Activated naive CD4-positive, alpha-beta T cell treated with anti-CD3 and anti-CD28 coated beads, Interleukin-2, amount 50 U/mL, for 16 hours (primary cell): ENCODE data around the gene FRMD6.

Experiments
- DNase-seq: peaks from one replicate; pipeline ENCODE4 v3.0.0-alpha.2; 2020

The FRMD6 gene

GRCh38 chr14:51674294-51675002, 22.7 kb downstream of the FRMD6 start:
- no peak for DNase-seq

GRCh38 chr14:51676549-51676948, 24.8 kb downstream of the FRMD6 start:
- no peak for DNase-seq

- no peak for DNase-seq
Measured at GRCh38 chr14:51677266-51677665, 25.6 kb downstream of the FRMD6 start.

GRCh38 chr14:51677738-51678137, 26.0 kb downstream of the FRMD6 start:
- no peak for DNase-seq

GRCh38 chr14:51680031-51680430, 28.3 kb downstream of the FRMD6 start:
- DNase-seq, result no peak

GRCh38 chr14:51681411-51681810, 29.7 kb downstream of the FRMD6 start:
- no peak for DNase-seq

GRCh38 chr14:51682411-51682810, 30.7 kb downstream of the FRMD6 start:
- no peak for DNase-seq

- DNase-seq, result no peak
Measured at GRCh38 chr14:51684760-51685159, 33.0 kb downstream of the FRMD6 start.

GRCh38 chr14:51691176-51691575, 39.5 kb downstream of the FRMD6 start:
- no peak for DNase-seq

GRCh38 chr14:51692646-51693045, 40.9 kb downstream of the FRMD6 start:
- no peak for DNase-seq

- DNase-seq, result no peak
Measured at GRCh38 chr14:51697848-51698247, 46.1 kb downstream of the FRMD6 start.

- no peak for DNase-seq
Measured at GRCh38 chr14:51701951-51702350, 50.2 kb downstream of the FRMD6 start.

GRCh38 chr14:51703787-51704186, 52.1 kb downstream of the FRMD6 start:
- no peak for DNase-seq

- DNase-seq, result no peak
Measured at GRCh38 chr14:51704545-51704944, 52.8 kb downstream of the FRMD6 start.

GRCh38 chr14:51707327-51707726, 55.6 kb downstream of the FRMD6 start:
- no peak for DNase-seq

- no peak for DNase-seq
Measured at GRCh38 chr14:51711505-51711904, 59.8 kb downstream of the FRMD6 start.

GRCh38 chr14:51715250-51715649, 63.5 kb downstream of the FRMD6 start:
- DNase-seq, result no peak

- no peak for DNase-seq
Measured at GRCh38 chr14:51715742-51716141, 64.0 kb downstream of the FRMD6 start.

GRCh38 chr14:51716610-51717009, 64.9 kb downstream of the FRMD6 start:
- no peak for DNase-seq

GRCh38 chr14:51717766-51718165, 66.1 kb downstream of the FRMD6 start:
- DNase-seq, result no peak

- DNase-seq, result no peak
Measured at GRCh38 chr14:51719955-51720354, 68.2 kb downstream of the FRMD6 start.

GRCh38 chr14:51723990-51724389, 72.3 kb downstream of the FRMD6 start:
- no peak for DNase-seq

GRCh38 chr14:51724650-51725049, 72.9 kb downstream of the FRMD6 start:
- DNase-seq, result no peak

- no peak for DNase-seq
Measured at GRCh38 chr14:51725061-51725460, 73.4 kb downstream of the FRMD6 start.

GRCh38 chr14:51726166-51726899, 74.6 kb downstream of the FRMD6 start:
- DNase-seq, result no peak
